Iris pigment epithelial cell (primary cell): ENCODE measurements around the gene OBI1.

Experiments used
- DNase-seq: peaks from one replicate; pipeline ENCODE4 v3.0.0-alpha.2; 2011; ENCODE audit warnings: low read depth

OBI1 gene

GRCh38 chr13:78649997-78650716 lies 8.8 kb downstream of the OBI1 start:
- peak; percentile 9 for DNase-seq

GRCh38 chr13:78647109-78647678 lies 11.8 kb downstream of the OBI1 start:
- DNase-seq, result peak; percentile 3

- DNase-seq, result no peak
These were observed 20.7 kb downstream of the OBI1 start for GRCh38 chr13:78638216-78638615.

GRCh38 chr13:78636495-78636894 lies 22.5 kb downstream of the OBI1 start:
- no peak for DNase-seq

- no peak for DNase-seq
These were observed 26.0 kb downstream of the OBI1 start for GRCh38 chr13:78632996-78633395.

- no peak for DNase-seq
These were observed 27.9 kb downstream of the OBI1 start for GRCh38 chr13:78631077-78631476.

- no peak for DNase-seq
These were observed 28.4 kb downstream of the OBI1 start for GRCh38 chr13:78630511-78630910.

GRCh38 chr13:78625384-78625783 lies 33.6 kb downstream of the OBI1 start:
- DNase-seq, result no peak

GRCh38 chr13:78623132-78623531 lies 35.8 kb downstream of the OBI1 start:
- no peak for DNase-seq

- no peak for DNase-seq
These were observed 38.0 kb downstream of the OBI1 start for GRCh38 chr13:78620936-78621470.

GRCh38 chr13:78618411-78618810 lies 40.5 kb downstream of the OBI1 start:
- DNase-seq, result no peak

- no peak for DNase-seq
These were observed 47.9 kb downstream of the OBI1 start for GRCh38 chr13:78611040-78611439.

- peak; percentile 49 for DNase-seq
These were observed 48.5 kb downstream of the OBI1 start for GRCh38 chr13:78610381-78610883.

- no peak for DNase-seq
These were observed 49.3 kb downstream of the OBI1 start for GRCh38 chr13:78609464-78610205.

GRCh38 chr13:78608688-78609463 lies 50.1 kb downstream of the OBI1 start:
- no peak for DNase-seq

GRCh38 chr13:78608252-78608687 lies 50.7 kb downstream of the OBI1 start:
- DNase-seq, result no peak

GRCh38 chr13:78607409-78608251 lies 51.3 kb downstream of the OBI1 start:
- DNase-seq, result no peak

GRCh38 chr13:78606471-78607408 lies 52.2 kb downstream of the OBI1 start:
- no peak for DNase-seq

- no peak for DNase-seq
These were observed 54.0 kb downstream of the OBI1 start for GRCh38 chr13:78604782-78605611.
